Heart left ventricle (tissue), 13 donors: ENCODE measurements around the gene CRADD.

ENCODE experiments used
- POLR2A ChIP-seq, 2 donors: fragments of 450-650 bp; IDR thresholded peaks; one replicate each; pipeline ENCODE4 v1.6.1; 2017; ENCODE audit warnings: antibody characterized with exemption in 2 of 2, mild to moderate bottlenecking in 2 of 2, moderate library complexity in 2 of 2
- TF ChIP-seq, protein P1 (sequence below), 12 donors: fragments of 200-600 bp; sonication (generic) in 4 of 12; IDR thresholded peaks; one replicate each; pipeline versions ENCODE4 v1.5.0 to v1.8.0; 2018 to 2022; ENCODE audit warnings: antibody characterized with exemption in 12 of 12, mild to moderate bottlenecking in 5 of 12
- donor health status: ischemic (EF 13 %, LVEDD 7.1; RV severe dilation, severe dysfunction).
- donor health status: DM: no; HTN: yes; CAD: no.
- donor health status: DM: no; HTN: no; CAD: no.
- donor health status: ischemic (EF 25% LVEDD 6.9; RV normal size, moderate dysfunction).
- donor health status: ischemic (EF 25% LVEDD 5.7; RV mildly dilated, moderate dysfunction).
- donor health status: ischemic (EF 35%, LVEDD 5.7; RV mildly dilated, moderate dysfunction).
- donor health status: nonischemic (EF 11% LVEDD 7.7; RV severe dilation, severe dysfunction).
- donor health status: DM: yes; HTN: yes; CAD: no.
- donor health status: PGD.
- donor health status: ischemic (EF 29% LVEDD 5.4; RV normal size, mild dysfunction).
- donor health status: nonischemic (EF 23%, LVEDD 6.1; RV moderate dilation, normal function).

DNA sequence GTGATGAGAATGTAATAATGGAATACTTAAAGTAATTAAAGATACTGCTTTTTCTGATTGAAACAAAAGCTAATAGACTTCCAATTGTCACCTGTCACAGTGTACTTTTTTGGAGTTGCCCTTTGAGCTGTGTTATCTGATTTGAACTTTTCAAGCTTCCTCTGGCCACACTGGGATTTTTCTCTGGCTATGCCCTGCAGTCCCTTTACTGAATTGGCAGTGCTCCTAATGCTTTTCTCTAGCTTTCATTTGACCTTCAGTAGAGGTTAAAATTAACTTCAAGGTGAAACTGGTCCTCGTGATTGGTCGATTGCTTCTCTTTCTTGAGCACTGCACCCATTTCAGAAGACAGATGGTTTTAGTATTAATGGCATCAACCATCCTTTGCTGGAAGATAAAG, 89.2 kb downstream of the CRADD start:
- TF ChIP-seq, protein P1, sequence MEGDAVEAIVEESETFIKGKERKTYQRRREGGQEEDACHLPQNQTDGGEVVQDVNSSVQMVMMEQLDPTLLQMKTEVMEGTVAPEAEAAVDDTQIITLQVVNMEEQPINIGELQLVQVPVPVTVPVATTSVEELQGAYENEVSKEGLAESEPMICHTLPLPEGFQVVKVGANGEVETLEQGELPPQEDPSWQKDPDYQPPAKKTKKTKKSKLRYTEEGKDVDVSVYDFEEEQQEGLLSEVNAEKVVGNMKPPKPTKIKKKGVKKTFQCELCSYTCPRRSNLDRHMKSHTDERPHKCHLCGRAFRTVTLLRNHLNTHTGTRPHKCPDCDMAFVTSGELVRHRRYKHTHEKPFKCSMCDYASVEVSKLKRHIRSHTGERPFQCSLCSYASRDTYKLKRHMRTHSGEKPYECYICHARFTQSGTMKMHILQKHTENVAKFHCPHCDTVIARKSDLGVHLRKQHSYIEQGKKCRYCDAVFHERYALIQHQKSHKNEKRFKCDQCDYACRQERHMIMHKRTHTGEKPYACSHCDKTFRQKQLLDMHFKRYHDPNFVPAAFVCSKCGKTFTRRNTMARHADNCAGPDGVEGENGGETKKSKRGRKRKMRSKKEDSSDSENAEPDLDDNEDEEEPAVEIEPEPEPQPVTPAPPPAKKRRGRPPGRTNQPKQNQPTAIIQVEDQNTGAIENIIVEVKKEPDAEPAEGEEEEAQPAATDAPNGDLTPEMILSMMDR (IDR thresholded peaks at IDR 0.05), result no peak
- TF ChIP-seq POLR2A (IDR thresholded peaks at IDR 0.05), result no peak
